HG02678 (cell line): ENCODE measurements around the gene ZNF638.
"Not testable (repeated sequence)": the region's sequence is repeated elsewhere in the genome, so short reads cannot be mapped to it uniquely, and the experiment has no call there.

ENCODE experiments used
- ATAC-seq: cut with Tn5 transposase; IDR thresholded peaks from one replicate; pipeline ENCODE4 v1.9.1; 2021; ENCODE audit warnings: mild to moderate bottlenecking, moderate library complexity; ENCODE audit not compliant: unreplicated experiment

ZNF638 gene

DNA sequence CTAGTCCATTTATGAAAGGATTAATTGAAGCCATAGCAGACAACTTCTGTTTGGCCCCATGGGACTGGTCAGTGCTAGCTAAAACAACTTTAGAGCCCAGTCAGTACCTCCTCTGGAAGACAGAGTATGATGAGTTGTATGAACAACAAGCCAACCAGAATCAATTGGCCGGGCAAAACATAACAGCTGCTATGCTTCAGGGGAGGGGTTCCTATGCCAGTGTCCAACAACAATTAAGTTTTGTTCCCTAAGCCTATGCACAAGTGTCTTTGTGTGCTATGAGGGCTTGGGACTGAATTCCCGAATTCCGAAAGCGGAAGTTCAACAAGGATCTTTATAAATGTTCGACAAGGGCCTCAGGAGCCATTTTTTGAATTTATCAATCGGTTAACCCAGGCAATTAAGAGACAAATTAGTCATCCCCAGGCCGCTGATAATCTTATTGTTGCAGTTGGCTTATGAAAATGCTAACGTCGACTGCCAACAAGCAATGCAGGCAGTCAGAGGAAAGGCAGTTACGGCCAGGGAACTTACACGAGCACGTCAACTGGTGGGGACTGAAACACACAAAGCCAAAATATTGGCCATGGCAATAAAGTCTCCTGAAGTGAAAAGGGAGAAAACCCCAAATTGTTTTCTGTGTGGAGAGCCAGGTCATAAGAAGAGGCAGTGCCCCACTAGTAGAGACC is 57.9 kb downstream of the ZNF638 start:
- ATAC-seq = no peak

DNA sequence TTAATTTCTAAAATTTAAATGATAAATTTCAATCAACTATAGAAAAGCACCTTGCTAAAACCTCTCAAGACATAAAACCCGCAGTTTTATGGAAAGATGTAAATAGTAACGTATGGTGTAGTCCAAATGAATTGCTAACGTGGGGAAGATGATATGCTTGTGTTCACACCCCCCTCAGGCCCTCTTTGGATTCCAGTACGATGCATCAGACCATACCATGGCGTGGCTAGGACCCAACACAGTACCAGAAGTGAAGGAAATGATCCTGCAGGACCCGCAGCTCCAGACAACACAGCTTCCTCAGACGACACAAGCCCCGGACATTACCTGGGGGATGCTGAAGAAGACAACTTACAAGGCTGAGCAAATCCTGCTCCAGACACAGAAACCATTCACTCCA is 61.6 kb downstream of the ZNF638 start:
- ATAC-seq = no peak

DNA sequence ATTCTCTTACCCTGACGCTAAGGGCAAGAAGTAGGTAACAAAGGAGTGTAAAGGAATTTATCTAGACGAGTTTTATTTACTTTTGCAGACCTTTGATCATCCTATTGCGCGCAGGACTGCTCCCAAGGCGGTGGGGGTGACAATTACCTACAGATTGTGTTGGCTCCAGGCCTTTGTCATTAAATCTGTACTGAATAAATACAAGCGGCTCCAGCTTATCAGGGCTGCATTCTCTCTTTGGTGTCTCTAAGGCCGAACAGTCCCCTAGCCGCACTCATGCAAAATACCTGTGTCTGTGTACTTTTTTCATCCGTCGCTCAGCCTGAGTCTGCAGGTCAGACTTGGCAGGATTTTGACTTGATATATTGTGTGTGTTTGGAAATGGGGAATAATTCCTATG is 63.9 kb downstream of the ZNF638 start:
- no peak for ATAC-seq

DNA sequence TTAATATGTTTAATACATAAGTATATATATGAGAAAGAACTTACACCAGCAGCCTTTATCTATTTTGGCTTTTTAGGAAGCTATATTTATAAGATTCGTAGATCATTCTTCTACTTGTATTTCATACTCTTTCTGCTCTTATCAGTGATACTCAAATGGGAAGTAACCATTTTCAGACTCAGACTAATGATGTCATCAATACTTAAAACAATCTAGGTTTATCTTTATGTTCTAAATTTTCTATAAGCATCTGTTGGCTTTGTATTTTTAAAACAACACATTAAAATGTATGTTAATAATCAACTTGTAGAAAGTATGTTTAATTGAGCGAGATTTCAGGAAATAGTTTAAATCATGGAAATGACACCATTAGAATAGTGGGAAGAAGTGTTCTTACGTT is 70.8 kb downstream of the ZNF638 start:
- no peak for ATAC-seq

DNA sequence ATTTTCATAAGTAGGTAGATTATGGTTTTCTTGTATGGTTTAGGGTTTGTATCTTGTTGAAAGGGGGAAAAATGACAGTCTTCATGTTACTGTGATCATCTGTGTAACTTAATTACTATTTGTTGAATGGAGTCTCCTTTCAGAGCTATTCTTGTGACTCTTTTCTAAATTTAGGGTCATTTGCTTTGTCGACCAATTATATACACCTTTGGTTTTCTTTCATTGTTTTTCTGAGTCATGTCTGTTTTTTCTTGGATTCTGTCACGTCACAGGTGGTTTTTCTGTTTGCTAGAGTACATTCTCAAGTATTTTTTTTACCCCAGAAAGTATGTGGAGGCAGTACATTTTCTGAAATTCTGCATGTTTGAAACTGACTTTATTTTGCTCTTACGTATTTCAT is 78.0 kb downstream of the ZNF638 start:
- no peak for ATAC-seq

DNA sequence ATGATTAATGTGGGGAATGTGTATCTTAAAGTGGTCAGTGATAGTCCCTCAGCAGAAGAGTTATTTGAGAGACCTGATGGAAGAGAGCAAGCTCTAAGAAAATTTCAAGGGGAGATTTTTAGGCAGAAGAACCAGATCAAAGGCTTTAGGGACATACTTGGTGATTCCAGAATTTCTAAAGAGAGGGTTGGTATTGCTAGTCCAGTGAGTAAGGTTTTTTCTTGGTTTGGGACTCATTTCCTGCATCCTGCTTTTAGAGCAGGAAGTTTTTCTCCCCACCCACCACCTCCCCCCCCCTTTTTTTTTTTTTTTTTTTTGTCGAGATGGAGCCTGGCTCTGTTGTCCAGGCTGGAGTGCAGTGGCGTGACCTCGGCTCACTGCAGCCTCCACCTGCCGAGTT is 79.1 kb downstream of the ZNF638 start:
- no peak for ATAC-seq

DNA sequence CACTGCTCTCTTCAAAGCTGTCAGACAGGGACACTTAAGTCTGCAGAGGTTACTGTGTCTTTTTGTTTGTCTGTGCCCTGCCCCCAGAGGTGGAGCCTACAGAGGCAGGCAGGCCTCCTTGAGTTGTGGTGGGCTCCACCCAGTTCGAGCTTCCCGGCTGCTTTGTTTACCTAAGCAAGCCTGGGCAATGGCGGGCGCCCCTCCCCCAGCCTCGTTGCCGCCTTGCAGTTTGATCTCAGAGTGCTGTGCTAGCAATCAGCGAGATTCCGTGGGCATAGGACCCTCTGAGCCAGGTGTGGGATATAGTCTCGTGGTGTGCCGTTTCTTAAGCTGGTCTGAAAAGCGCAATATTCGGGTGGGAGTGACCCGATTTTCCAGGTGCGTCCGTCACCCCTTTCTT is 85.3 kb downstream of the ZNF638 start:
- ATAC-seq = not testable (repeated sequence)

DNA sequence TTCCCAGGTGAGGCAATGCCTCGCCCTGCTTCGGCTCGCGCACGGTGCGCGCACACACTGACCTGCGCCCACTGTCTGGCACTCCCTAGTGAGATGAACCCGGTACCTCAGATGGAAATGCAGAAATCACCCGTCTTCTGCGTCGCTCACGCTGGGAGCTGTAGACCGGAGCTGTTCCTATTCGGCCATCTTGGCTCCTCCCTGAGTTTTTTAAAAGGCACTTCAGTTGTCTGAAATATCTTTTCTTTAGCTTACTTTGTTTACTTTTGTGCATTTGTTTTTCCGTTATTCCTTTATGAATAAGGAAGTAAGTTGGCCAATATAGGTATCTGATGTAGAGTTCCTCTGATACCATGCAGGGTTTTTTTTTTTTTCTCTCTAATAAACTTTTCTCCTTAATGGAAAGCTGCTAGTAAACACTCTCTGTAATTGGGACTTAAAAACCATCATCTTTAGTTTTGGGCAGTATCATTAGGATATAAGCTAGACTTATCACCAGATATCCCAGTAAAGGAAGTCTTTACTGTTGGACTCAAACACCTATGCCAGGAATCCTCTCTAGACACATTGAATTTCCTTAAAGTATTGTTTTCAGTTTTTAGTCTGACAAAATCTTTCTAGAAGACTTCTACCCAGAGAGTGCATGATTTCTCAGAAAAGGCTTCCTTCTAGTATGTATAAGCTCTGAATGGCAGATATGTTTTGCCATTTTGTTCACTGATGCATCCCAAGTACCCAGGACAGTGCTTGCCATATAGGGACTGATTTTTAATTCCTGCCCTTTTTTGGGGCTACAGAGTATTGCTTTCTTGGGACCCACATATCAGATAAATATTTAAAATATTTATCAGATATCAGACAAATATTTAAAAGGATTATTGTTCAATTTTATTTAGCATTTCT is 86.0 kb downstream of the ZNF638 start:
- no peak for ATAC-seq

DNA sequence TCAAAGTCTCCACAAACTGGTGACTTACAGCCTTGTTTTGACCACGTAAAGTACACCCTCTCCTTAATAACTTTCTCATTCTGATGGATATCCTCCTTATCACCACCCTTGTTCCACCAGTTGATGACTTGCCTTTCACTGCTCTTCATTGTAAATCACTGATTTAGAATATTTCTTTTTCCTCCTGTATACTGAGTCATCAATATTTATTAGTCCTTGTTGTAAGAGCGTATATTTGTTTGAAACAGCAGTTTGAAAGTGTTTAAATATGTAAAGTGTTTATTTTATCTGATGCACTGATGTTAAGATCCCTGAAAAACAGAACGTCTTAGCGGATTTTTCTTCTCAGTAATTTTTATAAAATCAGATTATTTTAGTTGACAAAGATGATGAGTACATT is 87.6 kb downstream of the ZNF638 start:
- no peak for ATAC-seq

DNA sequence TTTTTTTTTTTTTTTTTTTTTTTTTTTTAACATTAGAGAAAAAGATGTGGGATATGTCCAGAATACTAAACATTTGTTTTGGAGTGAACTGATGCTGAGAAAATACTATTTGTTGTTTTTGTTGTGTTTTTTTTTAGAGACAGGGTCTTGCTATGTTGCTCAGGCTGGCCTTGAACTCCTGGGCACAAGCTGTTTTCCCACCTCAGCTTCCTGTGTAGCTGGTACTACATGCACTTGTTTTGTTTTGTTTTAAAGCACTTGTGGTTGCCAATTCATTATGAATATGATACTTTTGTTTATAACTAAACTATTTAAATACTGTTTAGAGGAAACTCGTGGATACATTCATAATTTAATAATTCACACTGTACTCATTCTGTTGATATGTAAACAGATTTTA is 88.4 kb downstream of the ZNF638 start:
- ATAC-seq = no peak

DNA sequence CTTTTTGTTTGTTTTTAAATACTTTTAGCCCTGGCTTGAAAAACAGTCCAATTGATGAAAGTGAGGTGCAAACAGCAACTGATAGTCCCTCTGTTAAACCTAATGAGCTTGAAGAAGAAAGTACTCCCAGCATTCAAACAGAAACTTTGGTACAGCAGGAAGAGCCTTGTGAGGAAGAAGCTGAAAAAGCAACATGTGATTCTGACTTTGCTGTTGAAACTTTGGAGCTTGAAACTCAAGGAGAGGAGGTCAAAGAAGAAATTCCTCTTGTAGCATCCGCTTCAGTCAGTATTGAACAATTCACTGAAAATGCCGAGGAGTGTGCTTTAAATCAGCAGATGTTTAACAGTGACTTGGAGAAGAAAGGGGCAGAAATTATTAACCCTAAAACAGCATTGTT is 91.2 kb downstream of the ZNF638 start:
- no peak for ATAC-seq

DNA sequence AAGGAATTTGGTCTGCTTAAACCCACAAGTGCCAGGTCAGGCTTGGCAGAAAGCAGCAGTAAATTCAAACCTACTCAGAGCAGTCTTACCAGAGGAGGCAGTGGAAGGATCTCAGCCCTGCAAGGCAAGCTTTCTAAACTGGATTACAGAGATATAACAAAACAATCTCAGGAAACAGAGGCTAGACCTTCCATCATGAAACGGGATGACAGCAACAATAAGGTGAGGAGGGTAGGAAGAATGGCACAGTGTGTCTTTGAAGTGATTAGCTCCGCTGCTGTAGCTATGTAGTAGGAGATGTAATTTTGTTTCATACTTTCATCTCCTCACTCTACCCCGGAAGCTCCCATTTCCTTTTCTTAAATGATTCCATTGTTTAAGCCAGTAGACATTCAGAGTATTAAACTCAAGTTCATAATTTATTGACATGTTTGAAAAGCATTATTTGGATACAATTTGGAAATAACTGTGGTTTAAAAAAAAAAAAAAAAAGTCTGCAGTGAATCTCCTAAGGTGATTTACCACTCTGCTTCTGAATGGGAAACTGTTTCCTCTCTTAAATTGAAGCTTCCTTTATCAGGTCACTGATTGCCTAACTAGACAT is 92.3 kb downstream of the ZNF638 start:
- no peak for ATAC-seq

DNA sequence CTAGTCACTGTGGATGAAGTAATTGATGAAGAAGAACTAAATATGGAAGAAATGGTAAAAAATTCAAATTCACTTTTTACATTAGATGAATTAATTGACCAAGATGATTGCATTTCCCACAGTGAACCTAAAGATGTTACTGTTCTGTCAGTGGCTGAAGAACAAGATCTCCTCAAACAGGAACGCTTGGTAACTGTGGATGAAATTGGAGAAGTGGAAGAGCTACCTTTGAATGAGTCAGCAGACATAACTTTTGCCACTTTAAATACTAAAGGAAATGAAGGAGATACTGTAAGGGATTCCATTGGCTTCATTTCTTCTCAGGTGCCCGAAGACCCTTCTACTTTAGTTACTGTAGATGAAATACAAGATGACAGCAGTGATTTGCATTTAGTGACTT is 95.1 kb downstream of the ZNF638 start:
- no peak for ATAC-seq

DNA sequence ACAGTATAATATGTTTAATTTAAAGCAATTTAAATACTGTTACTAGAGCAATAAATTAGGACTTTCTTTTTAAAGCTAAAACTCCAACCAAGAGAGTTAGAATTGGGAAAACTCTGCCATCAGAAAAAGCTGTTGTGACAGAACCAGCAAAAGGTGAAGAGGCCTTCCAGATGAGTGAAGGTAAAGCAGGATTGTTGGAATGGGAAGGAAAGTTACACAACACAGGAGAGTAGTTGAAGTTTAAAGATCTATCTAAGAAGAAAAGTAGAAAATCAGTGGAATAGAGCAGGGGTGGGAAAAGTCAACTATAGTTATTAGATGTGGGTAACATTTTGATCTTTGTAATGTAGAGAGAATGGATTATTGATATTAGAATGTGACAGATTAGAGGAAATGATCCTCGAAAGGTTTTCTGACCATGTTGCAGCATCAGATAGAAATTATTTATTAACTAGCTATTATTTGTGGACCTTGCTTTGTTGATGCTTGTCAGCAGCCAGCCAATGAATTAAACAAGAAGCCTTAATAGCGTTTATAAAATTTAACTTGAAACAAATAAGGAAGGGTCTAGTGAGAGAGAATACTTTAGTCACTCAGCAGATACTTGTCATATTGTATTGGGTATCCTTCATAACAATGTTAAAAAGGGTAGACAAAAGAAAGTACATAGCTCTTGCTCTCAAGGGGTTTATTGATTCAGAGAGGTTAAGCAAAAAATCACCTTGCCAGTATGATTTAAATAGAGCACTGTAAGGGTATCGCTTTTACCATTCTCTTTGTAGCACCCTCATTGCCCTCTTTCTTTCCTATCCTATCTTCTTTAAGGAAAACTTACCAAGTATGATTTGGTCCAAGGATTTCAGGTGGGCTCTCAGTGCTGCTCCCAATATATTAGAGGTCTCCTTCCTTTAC is 97.1 kb downstream of the ZNF638 start:
- no peak for ATAC-seq

DNA sequence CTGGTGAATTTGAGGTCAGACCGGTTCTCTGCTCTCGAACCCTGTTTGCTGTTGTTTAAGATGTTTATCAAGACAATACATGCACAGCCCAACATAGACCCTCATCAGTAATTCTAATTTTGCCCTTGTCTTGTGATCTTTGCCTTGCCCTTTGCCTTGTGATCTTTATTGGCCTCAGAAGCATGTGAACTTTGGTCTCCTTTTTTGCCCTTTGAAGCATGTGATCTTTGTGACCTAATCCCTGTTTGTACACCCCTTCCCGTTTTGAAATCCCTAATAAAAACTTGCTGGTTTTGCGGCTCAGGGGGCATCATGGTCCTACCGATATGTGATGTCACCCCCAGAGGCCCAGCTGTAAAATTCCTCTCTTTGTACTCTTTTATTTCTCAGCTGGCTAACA is 113.6 kb downstream of the ZNF638 start:
- ATAC-seq = not testable (repeated sequence)

DNA sequence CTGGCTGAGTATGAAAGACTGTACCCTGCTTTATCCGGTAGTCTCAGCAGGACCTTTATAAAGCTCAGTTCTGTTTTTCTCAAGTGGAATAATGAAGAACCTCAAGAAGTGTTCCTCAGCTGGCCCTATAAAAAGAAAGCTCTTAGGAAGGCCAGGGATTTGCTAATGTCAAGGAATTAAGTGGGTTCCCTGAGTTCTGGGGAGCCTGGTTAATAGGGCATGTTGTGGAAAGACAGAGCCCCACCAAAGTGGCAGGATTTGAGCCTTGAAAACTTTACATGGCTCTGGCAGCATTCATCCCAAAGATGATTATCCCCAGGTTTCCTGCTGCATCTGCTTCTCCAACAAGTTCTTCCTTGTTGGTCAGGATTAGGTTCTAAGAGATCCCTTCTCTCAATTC is 114.9 kb downstream of the ZNF638 start:
- ATAC-seq = no peak

DNA sequence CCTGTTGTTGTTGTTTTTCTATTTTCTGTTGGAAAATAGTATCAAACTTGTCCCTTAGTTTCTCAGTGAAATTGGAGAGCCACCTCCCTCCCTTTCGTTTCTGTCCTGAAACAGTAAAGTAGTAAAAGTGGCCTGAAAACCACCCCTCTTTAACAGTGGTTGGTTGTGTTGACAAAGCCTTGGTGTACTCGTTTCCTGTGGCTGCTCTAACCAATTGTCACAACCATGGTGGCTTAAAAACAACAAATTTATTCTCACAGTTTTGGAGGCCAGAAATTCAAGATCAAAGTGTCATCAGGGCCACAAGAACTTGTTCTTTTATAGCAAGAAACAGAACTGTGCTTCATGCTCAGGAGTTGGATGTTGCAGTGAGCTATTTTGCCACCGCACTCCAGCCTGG is 117.8 kb downstream of the ZNF638 start:
- ATAC-seq = no peak

DNA sequence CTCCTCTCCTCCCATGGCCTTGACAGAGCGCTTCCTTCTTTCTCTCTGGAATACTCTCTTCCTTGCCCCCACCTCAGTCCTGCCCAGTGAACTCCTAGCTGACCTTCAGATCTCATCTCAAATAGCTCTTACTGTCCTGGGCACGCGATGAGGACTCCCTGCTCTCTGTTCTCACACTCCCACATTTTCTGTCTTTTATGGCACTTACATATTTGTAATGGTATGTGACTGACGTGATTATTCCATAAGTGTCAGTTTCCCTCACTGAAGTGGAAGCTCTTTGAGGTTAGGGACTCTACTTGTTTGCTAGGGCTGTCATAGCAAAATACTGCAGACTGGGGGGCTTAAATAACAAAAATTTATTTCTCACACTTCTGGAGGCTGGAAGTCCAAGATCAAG is 120.1 kb downstream of the ZNF638 start:
- no peak for ATAC-seq

DNA sequence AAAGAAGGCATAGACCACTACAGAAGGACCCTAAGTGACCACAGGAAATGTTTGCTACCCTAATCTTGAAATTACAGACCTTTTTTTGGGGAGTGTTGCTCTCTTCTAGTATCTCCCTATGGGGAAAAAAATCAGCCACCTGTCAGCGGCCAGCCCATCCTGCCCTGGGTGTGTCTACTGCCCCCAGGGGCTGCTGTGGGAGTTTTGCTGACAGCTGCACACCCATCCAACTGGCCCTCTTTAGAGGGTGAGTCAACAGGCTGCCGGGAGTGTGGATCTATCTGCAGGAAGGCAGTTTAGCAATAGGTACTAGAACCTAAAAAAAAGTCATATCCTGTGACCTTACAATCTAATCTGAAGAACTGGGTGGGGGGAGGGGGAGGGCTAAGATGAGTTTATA is 121.0 kb downstream of the ZNF638 start:
- no peak for ATAC-seq

DNA sequence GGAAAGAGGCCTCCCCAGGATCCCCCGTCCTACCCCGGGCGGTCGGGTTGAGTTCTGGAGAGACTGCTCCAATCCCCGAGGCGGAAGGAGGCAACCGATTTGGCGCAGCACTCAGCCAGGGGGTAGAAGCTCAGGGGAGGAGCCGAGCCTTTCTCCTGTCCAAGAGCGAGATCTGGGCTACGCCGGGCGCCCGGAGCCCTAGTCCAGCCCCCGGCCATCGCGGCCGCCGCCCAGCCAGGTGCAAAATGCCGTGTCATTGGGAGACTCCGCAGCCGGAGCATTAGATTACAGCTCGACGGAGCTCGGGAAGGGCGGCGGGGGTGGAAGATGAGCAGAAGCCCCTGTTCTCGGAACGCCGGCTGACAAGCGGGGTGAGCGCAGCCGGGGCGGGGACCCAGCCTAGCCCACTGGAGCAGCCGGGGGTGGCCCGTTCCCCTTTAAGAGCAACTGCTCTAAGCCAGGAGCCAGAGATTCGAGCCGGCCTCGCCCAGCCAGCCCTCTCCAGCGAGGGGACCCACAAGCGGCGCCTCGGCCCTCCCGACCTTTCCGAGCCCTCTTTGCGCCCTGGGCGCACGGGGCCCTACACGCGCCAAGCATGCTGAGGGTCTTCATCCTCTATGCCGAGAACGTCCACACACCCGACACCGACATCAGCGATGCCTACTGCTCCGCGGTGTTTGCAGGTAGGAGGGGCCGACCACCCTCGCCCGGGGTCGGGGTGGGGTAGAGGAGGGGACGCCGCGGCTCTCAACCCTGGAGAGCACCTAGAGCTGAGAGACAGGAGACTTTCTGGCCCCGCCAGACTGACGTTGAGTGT is 122.0 kb downstream of the ZNF638 start, which contains the start of gene DYSF:
DYSF (plus strand) TSS at position 158 of the 817 bp plus-strand sequence.
- ATAC-seq = no peak
